ENCODE measurements around the gene CFAP298. TPM values are rescaled to one million over a fixed set of nuclear protein-coding genes. Genes with fewer than 3 reads are reported as not detected.
A peak's percentile ranks its signal among the peaks of the same experiment; 100 is the strongest.
"Not testable (repeated sequence)": the region's sequence is repeated elsewhere in the genome, so short reads cannot be mapped to it uniquely, and the experiment has no call there.

The CFAP298 gene
- total RNA-seq, 1 donor, result 14.8 TPM

DNA sequence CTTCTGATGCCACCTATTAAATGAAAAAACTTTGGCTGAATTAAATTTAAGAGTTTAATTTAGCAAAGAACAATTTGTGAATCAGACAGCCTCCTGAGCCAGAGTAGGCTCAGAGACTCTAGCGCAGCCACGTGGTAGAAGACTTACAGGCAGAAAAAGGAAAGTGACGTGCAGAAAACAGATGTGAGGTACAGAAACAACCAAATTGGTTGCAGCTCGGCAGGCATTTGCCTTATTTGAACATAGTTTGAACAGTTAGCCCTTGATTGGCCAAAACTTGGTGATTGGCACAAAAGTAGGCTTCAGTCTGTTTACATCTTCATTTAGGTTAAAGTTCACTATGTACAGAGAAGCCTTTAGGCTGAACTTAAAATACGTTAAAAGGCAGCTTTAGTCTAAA, 49.8 kb downstream of the CFAP298 start:
- peak; percentile 26 for DNase-seq (ENCODE audit: insufficient read length, low spot score, missing footprints)
- TF ChIP-seq, protein P1, sequence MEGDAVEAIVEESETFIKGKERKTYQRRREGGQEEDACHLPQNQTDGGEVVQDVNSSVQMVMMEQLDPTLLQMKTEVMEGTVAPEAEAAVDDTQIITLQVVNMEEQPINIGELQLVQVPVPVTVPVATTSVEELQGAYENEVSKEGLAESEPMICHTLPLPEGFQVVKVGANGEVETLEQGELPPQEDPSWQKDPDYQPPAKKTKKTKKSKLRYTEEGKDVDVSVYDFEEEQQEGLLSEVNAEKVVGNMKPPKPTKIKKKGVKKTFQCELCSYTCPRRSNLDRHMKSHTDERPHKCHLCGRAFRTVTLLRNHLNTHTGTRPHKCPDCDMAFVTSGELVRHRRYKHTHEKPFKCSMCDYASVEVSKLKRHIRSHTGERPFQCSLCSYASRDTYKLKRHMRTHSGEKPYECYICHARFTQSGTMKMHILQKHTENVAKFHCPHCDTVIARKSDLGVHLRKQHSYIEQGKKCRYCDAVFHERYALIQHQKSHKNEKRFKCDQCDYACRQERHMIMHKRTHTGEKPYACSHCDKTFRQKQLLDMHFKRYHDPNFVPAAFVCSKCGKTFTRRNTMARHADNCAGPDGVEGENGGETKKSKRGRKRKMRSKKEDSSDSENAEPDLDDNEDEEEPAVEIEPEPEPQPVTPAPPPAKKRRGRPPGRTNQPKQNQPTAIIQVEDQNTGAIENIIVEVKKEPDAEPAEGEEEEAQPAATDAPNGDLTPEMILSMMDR (IDR thresholded peaks at IDR 0.05; ENCODE audit: extremely low read depth, low read depth, low read length), result peak; percentile 60
- Histone ChIP-seq H3K9me3 (ENCODE audit: low read depth, low read length) (no peaks in the 10 kb centered on the region), H3K4me1 (ENCODE audit: insufficient read depth, low read length) (peaks cover 14% of the 10 kb centered on the region), H3K79me2 (ENCODE audit: insufficient read depth, low read length) (no peaks in the 10 kb centered on the region), H3K36me3 (ENCODE audit: insufficient read depth, low read length) (no peaks in the 10 kb centered on the region), H4K20me1 (ENCODE audit: insufficient read depth, low read length) (no peaks in the 10 kb centered on the region), H3K4me3 (ENCODE audit: insufficient read depth, low read length) (no peak overlapping the region), H3K27me3 (ENCODE audit: insufficient read depth, low read length) (no peaks in the 10 kb centered on the region), H2AFZ (ENCODE audit: low read length) (peak overlapping the region; percentile 63), H3K4me2 (ENCODE audit: insufficient read depth, low read length) (no peak overlapping the region), H3K27ac (ENCODE audit: low read depth, low read length) (peak overlapping the region; percentile 54)

DNA sequence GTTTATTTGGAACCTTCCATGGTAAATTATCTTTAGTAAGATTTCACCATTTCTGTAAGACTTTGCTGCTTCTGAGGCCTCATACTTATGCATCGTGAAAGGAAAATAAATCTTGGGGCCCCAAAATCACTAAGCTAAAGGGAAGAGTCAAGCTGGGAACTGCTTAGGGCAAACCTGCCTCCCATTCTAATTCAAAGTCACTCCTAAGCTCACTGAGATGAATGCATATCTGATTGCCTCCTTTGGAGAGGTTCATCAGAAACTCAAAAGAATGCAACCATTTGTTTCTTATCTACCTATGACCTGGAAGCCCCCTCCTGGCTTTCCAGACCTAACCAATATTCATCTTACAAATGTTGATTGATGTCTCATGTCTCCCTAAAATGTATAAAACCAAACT, 50.7 kb downstream of the CFAP298 start:
- DNase-seq (ENCODE audit: insufficient read length, low spot score, missing footprints); H3K79me2 ChIP-seq (ENCODE audit: insufficient read depth, low read length); H2AFZ ChIP-seq (ENCODE audit: low read length); H3K27ac ChIP-seq (ENCODE audit: low read depth, low read length); H3K9me3 ChIP-seq (ENCODE audit: low read depth, low read length); H3K4me2 ChIP-seq (ENCODE audit: insufficient read depth, low read length); H3K27me3 ChIP-seq (ENCODE audit: insufficient read depth, low read length); H3K36me3 ChIP-seq (ENCODE audit: insufficient read depth, low read length); H4K20me1 ChIP-seq (ENCODE audit: insufficient read depth, low read length); H3K4me3 ChIP-seq (ENCODE audit: insufficient read depth, low read length): not testable (repeated sequence)
- peaks cover 11% of the 10 kb centered on the region for H3K4me1 ChIP-seq (ENCODE audit: insufficient read depth, low read length)

DNA sequence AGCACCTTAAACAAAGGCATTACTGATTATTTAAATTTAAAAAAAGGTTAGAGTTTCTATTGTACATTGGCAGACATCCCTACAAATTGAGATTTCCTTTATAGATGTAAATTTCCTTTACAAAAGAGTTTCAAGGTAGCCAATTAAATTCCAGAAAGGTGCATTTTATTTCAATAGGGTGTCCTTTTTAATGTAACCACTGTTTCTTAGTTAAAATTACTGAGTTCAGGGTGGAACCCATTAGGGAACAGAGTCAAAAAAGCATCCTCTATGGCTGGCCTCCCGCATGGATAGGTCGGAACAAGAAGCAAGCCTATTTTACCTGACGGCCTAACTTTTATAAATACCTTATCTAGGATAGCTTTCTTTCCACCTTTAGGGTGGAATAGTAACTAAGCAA, 51.3 kb downstream of the CFAP298 start:
- H2AFZ ChIP-seq (ENCODE audit: low read length), result no peak overlapping the region
- TF ChIP-seq, protein P1 (IDR thresholded peaks at IDR 0.05; ENCODE audit: extremely low read depth, low read depth, low read length), result no peak
- H3K4me3 ChIP-seq (ENCODE audit: insufficient read depth, low read length), result no peak overlapping the region
- no peaks in the 10 kb centered on the region for H3K79me2 ChIP-seq (ENCODE audit: insufficient read depth, low read length)
- H3K9me3 ChIP-seq (ENCODE audit: low read depth, low read length), result no peaks in the 10 kb centered on the region
- H4K20me1 ChIP-seq (ENCODE audit: insufficient read depth, low read length), result no peaks in the 10 kb centered on the region
- no peak for DNase-seq (ENCODE audit: insufficient read length, low spot score, missing footprints)
- H3K27ac ChIP-seq (ENCODE audit: low read depth, low read length), result no peak overlapping the region
- no peak overlapping the region for H3K4me2 ChIP-seq (ENCODE audit: insufficient read depth, low read length)
- H3K36me3 ChIP-seq (ENCODE audit: insufficient read depth, low read length), result no peaks in the 10 kb centered on the region
- no peaks in the 10 kb centered on the region for H3K27me3 ChIP-seq (ENCODE audit: insufficient read depth, low read length)
- peaks cover 5% of the 10 kb centered on the region for H3K4me1 ChIP-seq (ENCODE audit: insufficient read depth, low read length)

DNA sequence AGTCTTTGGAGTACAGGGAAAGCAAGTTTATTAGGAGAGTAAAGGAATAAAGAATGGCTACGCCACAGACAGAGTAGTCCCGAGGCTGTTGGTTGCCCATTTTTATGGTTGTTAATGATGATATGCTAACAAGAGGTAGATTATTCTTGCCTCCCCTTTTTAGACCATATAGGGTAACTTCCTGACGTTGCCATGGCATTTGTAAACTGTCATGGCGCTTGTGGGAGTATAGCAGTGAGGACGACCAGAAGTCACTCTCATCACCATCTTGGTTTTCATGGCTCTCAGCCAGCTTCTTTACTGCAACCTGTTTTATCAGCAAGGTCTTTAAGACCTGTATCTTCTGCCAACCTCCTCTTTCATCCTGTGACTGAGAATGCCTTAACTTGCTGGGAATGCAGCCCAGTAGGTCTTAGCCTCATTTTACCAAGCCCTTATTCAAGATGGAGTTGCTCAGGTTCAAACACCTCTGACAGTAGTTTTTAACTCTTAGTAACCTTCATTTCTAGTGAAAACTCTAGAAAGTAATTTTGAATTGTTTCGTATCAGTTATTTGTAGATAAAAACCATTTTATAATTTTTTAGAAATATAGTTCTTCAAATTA, 53.1 kb downstream of the CFAP298 start:
- H3K9me3 ChIP-seq (ENCODE audit: low read depth, low read length), result no peaks in the 10 kb centered on the region
- no peak overlapping the region for H3K4me3 ChIP-seq (ENCODE audit: insufficient read depth, low read length)
- no peaks in the 10 kb centered on the region for H3K4me1 ChIP-seq (ENCODE audit: insufficient read depth, low read length)
- H3K36me3 ChIP-seq (ENCODE audit: insufficient read depth, low read length), result no peaks in the 10 kb centered on the region
- TF ChIP-seq, protein P1 (IDR thresholded peaks at IDR 0.05; ENCODE audit: extremely low read depth, low read depth, low read length), result no peak
- no peaks in the 10 kb centered on the region for H4K20me1 ChIP-seq (ENCODE audit: insufficient read depth, low read length)
- H3K27ac ChIP-seq (ENCODE audit: low read depth, low read length), result no peak overlapping the region
- no peak overlapping the region for H3K4me2 ChIP-seq (ENCODE audit: insufficient read depth, low read length)
- no peaks in the 10 kb centered on the region for H3K79me2 ChIP-seq (ENCODE audit: insufficient read depth, low read length)
- H2AFZ ChIP-seq (ENCODE audit: low read length), result no peak overlapping the region
- DNase-seq (ENCODE audit: insufficient read length, low spot score, missing footprints), result no peak
- H3K27me3 ChIP-seq (ENCODE audit: insufficient read depth, low read length), result no peaks in the 10 kb centered on the region

Measured in osteoblast (primary cell).